Gastrocnemius medialis (tissue), 4 donors: Measurements from ENCODE around the gene OGFOD1. TPM values are rescaled to one million over a fixed set of nuclear protein-coding genes. Genes with fewer than 3 reads are reported as not detected.

Experiments
- ATAC-seq, 2 donors: fragments of 150-250 bp; one replicate each; pipeline ENCODE4 v1.9.1; 2016
- DNase-seq, 2 donors: peaks; one replicate each; pipeline ENCODE4 v3.0.0-alpha.2; 2019
- H3K27ac ChIP-seq, 4 donors: fragments of 200-600 bp; sonication (generic); 1 replicate in 1 of 4; 2 replicates in 3 of 4; pipeline ENCODE4 v1.5.1; 2016 to 2018; ENCODE audit warnings: mild to moderate bottlenecking in 2 of 4, moderate library complexity in 1 of 4
- H3K27me3 ChIP-seq, 3 donors: fragments of 200-600 bp; sonication (generic) in 2 of 3; 1 replicate in 1 of 3; 2 replicates in 2 of 3; pipeline versions ENCODE4 v1.5.1 to v1.6.0; 2016 to 2019; ENCODE audit warnings: mild to moderate bottlenecking in 1 of 3, moderate library complexity in 1 of 3
- H3K36me3 ChIP-seq, 2 donors: fragments of 200-600 bp; sonication (generic) in 1 of 2; one replicate each; pipeline ENCODE4 v1.5.1; 2017 to 2018
- H3K4me1 ChIP-seq, 2 donors: fragments of 200-600 bp; sonication (generic) in 1 of 2; one replicate each; pipeline ENCODE4 v1.5.1; 2016 to 2017; ENCODE audit warnings: mild to moderate bottlenecking in 2 of 2
- H3K4me3 ChIP-seq, 4 donors: fragments of 200-600 bp; sonication (generic) in 3 of 4; 1 replicate in 1 of 4; 2 replicates in 3 of 4; pipeline ENCODE4 v1.5.1; 2016 to 2019; ENCODE audit warnings: mild to moderate bottlenecking in 2 of 4
- H3K9me3 ChIP-seq, 3 donors: fragments of 200-600 bp; sonication (generic) in 2 of 3; 1 replicate in 1 of 3; 2 replicates in 2 of 3; pipeline ENCODE4 v1.5.1; 2016 to 2019
- POLR2A ChIP-seq, 2 donors: fragments of 450-650 bp; IDR thresholded peaks; one replicate each; pipeline ENCODE4 v1.6.1; 2017; ENCODE audit warnings: antibody characterized with exemption in 2 of 2, mild to moderate bottlenecking in 2 of 2, moderate library complexity in 2 of 2
- in situ Hi-C, 4 donors: fragments of 200-750 bp; cut with MboI; loops; one replicate each; pipeline versions ENCODE4 v1.15.0 to v1.8.0; 2017; ENCODE audit warnings: low sequenced_read_pairs in 4 of 4
- intact Hi-C: fragments of 100-400 bp; cut with DNase I; formaldehyde crosslinking; loops from one replicate; pipeline ENCODE4 v1.15.1; 2023; ENCODE audit warnings: low total_unique reads
- total RNA-seq, 4 donors: library from RNA; depleted of rRNA; stranded (reverse); fragments of >200 nt; gene quantifications; one replicate each; pipeline versions ENCODE4 v1.1.0 to v1.2.3, GENCODE V29; 2016
- TF ChIP-seq, protein P1 (sequence below), 5 experiments: fragments of 450-650 bp in 3 of 5; fragments of 200-600 bp in 2 of 5; sonication (generic) in 2 of 5; IDR thresholded peaks in 4 of 5; conservative IDR thresholded peaks in 1 of 5; 1 replicate in 4 of 5; 2 replicates in 1 of 5; pipeline ENCODE4 v1.5.1; 2016 to 2019; ENCODE audit warnings: antibody characterized with exemption in 5 of 5, mild to moderate bottlenecking in 3 of 5, moderate library complexity in 3 of 5

Gene OGFOD1
- total RNA-seq, 4 donors from 2014 or later = 86.1 to 115 (median 92.9) TPM

DNA sequence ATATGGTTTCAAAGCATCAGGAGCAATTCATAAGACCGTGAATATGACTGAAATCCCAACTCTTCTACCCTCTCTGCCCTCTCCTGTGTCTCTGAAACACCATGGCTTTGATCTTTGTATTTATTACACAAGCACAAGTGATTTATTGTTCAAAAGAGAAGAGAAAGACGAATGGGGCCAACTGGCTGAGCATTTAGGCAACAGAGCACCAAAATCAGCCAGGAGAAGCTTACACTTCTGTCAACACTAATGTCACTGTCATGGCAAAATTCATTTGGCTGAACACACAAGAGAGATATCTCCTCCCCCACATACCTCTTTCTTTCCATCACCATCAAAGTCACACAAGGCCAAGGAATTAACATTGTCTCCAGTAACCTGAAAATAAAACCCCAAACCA lies 59.2 kb downstream of the OGFOD1 start:
- in situ Hi-C loops (loop anchor here in 1 of 4 donors (10.0 kb wide), 2 partner anchors 94 to 194 kb away; partner anchors contain the start of gene MT2A), intact Hi-C loops (loop anchor here (5.0 to 10.0 kb wide), 2 partner anchors 92 to 424 kb away; partner anchors contain the start of gene HERPUD1)
- Histone ChIP-seq H3K4me1 (peaks cover 13 to 37% of the 10 kb centered on the region in 2 donors), H3K27ac (peak overlapping the region in 3 of 4 donors; percentile 8 to 67 (median 31)), H3K27me3 (no peaks in the 10 kb centered on the region), H3K9me3 (no peaks in the 10 kb centered on the region), H3K4me3 (no peak overlapping the region), H3K36me3 (peaks cover 0 to 38% of the 10 kb centered on the region in 2 donors)
- DNase-seq = no peak
- no peak for TF ChIP-seq POLR2A (IDR thresholded peaks at IDR 0.05)
- TF ChIP-seq, protein P1, sequence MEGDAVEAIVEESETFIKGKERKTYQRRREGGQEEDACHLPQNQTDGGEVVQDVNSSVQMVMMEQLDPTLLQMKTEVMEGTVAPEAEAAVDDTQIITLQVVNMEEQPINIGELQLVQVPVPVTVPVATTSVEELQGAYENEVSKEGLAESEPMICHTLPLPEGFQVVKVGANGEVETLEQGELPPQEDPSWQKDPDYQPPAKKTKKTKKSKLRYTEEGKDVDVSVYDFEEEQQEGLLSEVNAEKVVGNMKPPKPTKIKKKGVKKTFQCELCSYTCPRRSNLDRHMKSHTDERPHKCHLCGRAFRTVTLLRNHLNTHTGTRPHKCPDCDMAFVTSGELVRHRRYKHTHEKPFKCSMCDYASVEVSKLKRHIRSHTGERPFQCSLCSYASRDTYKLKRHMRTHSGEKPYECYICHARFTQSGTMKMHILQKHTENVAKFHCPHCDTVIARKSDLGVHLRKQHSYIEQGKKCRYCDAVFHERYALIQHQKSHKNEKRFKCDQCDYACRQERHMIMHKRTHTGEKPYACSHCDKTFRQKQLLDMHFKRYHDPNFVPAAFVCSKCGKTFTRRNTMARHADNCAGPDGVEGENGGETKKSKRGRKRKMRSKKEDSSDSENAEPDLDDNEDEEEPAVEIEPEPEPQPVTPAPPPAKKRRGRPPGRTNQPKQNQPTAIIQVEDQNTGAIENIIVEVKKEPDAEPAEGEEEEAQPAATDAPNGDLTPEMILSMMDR (IDR thresholded peaks at IDR 0.05 in 4 of 5, conservative IDR thresholded peaks at IDR 0.05 in 1 of 5) = no peak
- peak; percentile 60 to 62 for ATAC-seq

DNA sequence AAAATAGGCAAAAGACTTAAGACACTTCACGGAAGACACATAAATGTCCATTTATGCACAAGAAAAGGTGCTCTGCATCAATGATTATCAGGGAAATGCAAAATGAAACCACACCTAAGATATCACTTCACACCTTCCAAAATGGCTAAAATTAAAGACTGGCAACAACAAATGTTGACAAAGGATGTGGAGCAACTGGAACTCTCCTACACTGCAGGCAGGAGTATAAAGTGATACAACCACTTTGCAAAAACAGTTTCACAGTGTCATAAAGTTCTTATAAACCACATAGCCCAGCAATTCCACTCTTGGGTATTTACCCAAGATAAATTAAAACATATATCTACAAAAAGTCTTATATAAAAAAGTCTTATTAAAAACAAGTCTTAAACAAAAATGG lies 60.7 kb downstream of the OGFOD1 start:
- Histone ChIP-seq H3K27ac (no peak overlapping the region), H3K27me3 (no peaks in the 10 kb centered on the region), H3K4me1 (peaks cover 25 to 45% of the 10 kb centered on the region in 2 donors), H3K4me3 (no peak overlapping the region), H3K36me3 (peaks cover 0 to 29% of the 10 kb centered on the region in 2 donors), H3K9me3 (no peaks in the 10 kb centered on the region)
- ATAC-seq (no peak), DNase-seq (no peak)
- TF ChIP-seq, protein P1 (IDR thresholded peaks at IDR 0.05 in 4 of 5, conservative IDR thresholded peaks at IDR 0.05 in 1 of 5) = no peak
- TF ChIP-seq POLR2A (IDR thresholded peaks at IDR 0.05) = no peak
- in situ Hi-C loops (loop anchor here in 1 of 4 donors (10.0 kb wide), 2 partner anchors 93 to 193 kb away; partner anchors contain the start of gene MT2A), intact Hi-C loops (loop anchor here (5.0 to 10.0 kb wide), 2 partner anchors 90 to 423 kb away; partner anchors contain the start of gene HERPUD1)

DNA sequence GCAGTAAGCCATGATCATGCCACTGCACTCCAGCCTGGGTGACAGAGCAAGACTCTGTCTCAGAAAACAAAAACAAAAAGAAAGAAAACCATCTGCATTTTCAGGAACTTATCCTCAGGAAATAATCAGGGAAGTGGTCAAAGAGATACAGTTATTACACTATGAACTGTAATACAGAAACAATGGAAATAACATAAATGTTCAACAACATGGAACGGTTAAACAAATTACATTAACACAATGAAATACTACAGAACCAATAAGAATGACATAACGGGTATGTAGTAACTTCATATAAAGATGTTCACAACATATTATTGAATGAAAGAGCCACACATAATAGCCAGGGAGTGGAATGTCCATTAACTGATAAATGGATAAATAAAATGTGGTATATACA lies 61.7 kb downstream of the OGFOD1 start:
- ATAC-seq = no peak
- DNase-seq = no peak
- Histone ChIP-seq H3K27ac (no peak overlapping the region), H3K27me3 (no peaks in the 10 kb centered on the region), H3K4me3 (no peak overlapping the region), H3K4me1 (peaks cover 36 to 54% of the 10 kb centered on the region in 2 donors), H3K9me3 (no peaks in the 10 kb centered on the region), H3K36me3 (peaks cover 0 to 23% of the 10 kb centered on the region in 2 donors)
- TF ChIP-seq, protein P1 (IDR thresholded peaks at IDR 0.05 in 4 of 5, conservative IDR thresholded peaks at IDR 0.05 in 1 of 5) = no peak
- no peak for TF ChIP-seq POLR2A (IDR thresholded peaks at IDR 0.05)
- in situ Hi-C loops = loop anchor here in 1 of 4 donors (10.0 kb wide), 2 partner anchors 92 to 192 kb away; partner anchors contain the start of gene MT2A
- intact Hi-C loops = loop anchor here (5.0 to 10.0 kb wide), 2 partner anchors 89 to 422 kb away; partner anchors contain the start of gene HERPUD1

DNA sequence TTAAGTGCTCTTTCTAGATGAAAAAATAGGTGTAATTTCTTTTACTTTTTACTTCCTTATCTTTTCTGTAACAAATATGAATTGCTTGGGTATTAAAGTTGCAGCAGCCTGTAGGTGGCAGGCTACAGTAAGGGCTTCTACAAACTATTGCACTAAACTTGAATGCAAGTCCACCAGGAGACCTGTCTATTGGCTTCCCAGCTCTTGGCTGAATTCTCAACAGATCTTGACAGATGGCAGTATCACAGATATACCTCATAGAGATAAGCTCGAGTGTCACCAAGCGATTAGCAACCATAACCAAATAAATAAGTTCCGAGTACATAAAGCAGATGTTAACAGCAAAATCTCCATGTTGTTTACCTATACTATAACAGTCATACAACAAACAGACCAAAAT lies 62.6 kb downstream of the OGFOD1 start:
- Histone ChIP-seq H3K4me3 (no peak overlapping the region), H3K4me1 (peaks cover 44 to 63% of the 10 kb centered on the region in 2 donors), H3K9me3 (no peaks in the 10 kb centered on the region), H3K36me3 (peaks cover 0 to 15% of the 10 kb centered on the region in 2 donors), H3K27ac (peak overlapping the region in 2 of 4 donors; percentile 14 to 16), H3K27me3 (no peaks in the 10 kb centered on the region)
- intact Hi-C loops = loop anchor here (1.0 to 10.0 kb wide), 3 partner anchors 88 to 421 kb away; partner anchors contain the start of gene HERPUD1
- in situ Hi-C loops = loop anchor here in 1 of 4 donors (10.0 kb wide), 2 partner anchors 91 to 191 kb away; partner anchors contain the start of gene MT2A
- peak; percentile 74 to 75 for ATAC-seq
- no peak for TF ChIP-seq POLR2A (IDR thresholded peaks at IDR 0.05)
- TF ChIP-seq, protein P1 (IDR thresholded peaks at IDR 0.05 in 4 of 5, conservative IDR thresholded peaks at IDR 0.05 in 1 of 5) = peak; percentile 37 to 69 (median 51)
- DNase-seq = peak in 1 of 2 donors; percentile 41
